CD4-positive, alpha-beta T cell treated with Interleukin-4 for 4 hours (primary cell): Measurements from ENCODE around the gene FANCL.
"Not testable (repeated sequence)": the region's sequence is repeated elsewhere in the genome, so short reads cannot be mapped to it uniquely, and the experiment has no call there.

Experiments
- DNase-seq: peaks from one replicate; pipeline ENCODE4 v3.0.0-alpha.2; 2020

The FANCL gene

GRCh38 chr2:58204195-58204959, 36.7 kb downstream of the FANCL start:
- no peak for DNase-seq

- no peak for DNase-seq
Observed at GRCh38 chr2:58203018-58203417, 38.1 kb downstream of the FANCL start.

- DNase-seq = no peak
Observed at GRCh38 chr2:58202404-58202803, 38.7 kb downstream of the FANCL start.

GRCh38 chr2:58197894-58198293, 43.2 kb downstream of the FANCL start:
- DNase-seq = no peak

GRCh38 chr2:58195662-58196061, 45.5 kb downstream of the FANCL start:
- no peak for DNase-seq

- DNase-seq = no peak
Observed at GRCh38 chr2:58194458-58194857, 46.7 kb downstream of the FANCL start.

GRCh38 chr2:58187022-58187421, 54.1 kb downstream of the FANCL start:
- not testable (repeated sequence) for DNase-seq

- no peak for DNase-seq
Observed at GRCh38 chr2:58186501-58186900, 54.6 kb downstream of the FANCL start.

- no peak for DNase-seq
Observed at GRCh38 chr2:58182527-58182926, 58.6 kb downstream of the FANCL start.

GRCh38 chr2:58180635-58181034, 60.5 kb downstream of the FANCL start:
- no peak for DNase-seq

GRCh38 chr2:58180175-58180574, 61.0 kb downstream of the FANCL start:
- DNase-seq = not testable (repeated sequence)

- not testable (repeated sequence) for DNase-seq
Observed at GRCh38 chr2:58177187-58177586, 63.9 kb downstream of the FANCL start.

- not testable (repeated sequence) for DNase-seq
Observed at GRCh38 chr2:58171831-58172230, 69.3 kb downstream of the FANCL start.

GRCh38 chr2:58170334-58170933, 70.7 kb downstream of the FANCL start:
- DNase-seq = not testable (repeated sequence)

GRCh38 chr2:58169845-58170244, 71.3 kb downstream of the FANCL start:
- not testable (repeated sequence) for DNase-seq

- not testable (repeated sequence) for DNase-seq
Observed at GRCh38 chr2:58168130-58168529, 73.0 kb downstream of the FANCL start.

GRCh38 chr2:58163913-58164312, 77.2 kb downstream of the FANCL start:
- no peak for DNase-seq

GRCh38 chr2:58158481-58158880, 82.6 kb downstream of the FANCL start:
- DNase-seq = no peak

GRCh38 chr2:58157754-58158153, 83.4 kb downstream of the FANCL start:
- no peak for DNase-seq

GRCh38 chr2:58156780-58157179, 84.3 kb downstream of the FANCL start:
- no peak for DNase-seq

GRCh38 chr2:58155160-58155778, 85.9 kb downstream of the FANCL start:
- DNase-seq = no peak

- DNase-seq = peak; percentile 17
Observed at GRCh38 chr2:58146707-58147106, 94.4 kb downstream of the FANCL start.

- not testable (repeated sequence) for DNase-seq
Observed at GRCh38 chr2:58145769-58146168, 95.4 kb downstream of the FANCL start.

GRCh38 chr2:58140508-58141072, 100.5 kb downstream of the FANCL start:
- no peak for DNase-seq
